HG02759 (cell line): ENCODE results near the gene SDK1.

ENCODE experiments used
- ATAC-seq: cut with Tn5 transposase; IDR thresholded peaks from one replicate; pipeline ENCODE4 v1.9.1; 2021; ENCODE audit warnings: mild to moderate bottlenecking, moderate library complexity; ENCODE audit not compliant: unreplicated experiment

SDK1 gene

GRCh38 chr7:3282457-3282856 lies 18.6 kb upstream of the SDK1 start:
- no peak for ATAC-seq

DNA sequence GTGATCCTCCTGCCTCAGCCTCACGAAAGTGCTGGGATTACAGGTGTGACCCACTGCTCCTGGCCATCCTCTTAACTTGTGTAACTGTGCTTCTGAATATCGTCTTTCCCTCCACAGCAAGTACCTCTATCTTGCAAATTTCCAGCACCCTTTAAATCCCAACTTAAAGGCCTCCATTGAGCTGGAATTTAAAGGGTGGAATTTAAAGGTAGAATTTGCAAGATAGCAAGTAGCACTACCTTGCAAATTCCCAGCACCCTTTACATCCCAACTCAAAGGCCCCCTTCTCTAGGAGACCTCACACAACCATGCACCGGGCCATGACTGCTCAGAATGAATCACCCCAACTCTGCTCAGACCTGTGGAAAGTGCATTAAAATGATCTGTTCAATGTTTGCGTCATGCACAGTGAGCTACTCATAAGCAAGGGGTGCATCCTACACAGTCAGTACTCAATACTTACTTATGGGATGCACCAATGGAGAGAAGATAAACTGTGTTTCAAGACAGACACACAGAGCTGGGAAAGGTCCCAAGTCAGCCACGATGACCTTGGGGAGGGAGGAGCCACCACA lies 17.8 kb upstream of the SDK1 start:
- ATAC-seq: no peak

GRCh38 chr7:3285652-3286051 lies 15.4 kb upstream of the SDK1 start:
- ATAC-seq: no peak

GRCh38 chr7:3289996-3290395 lies 11.1 kb upstream of the SDK1 start:
- ATAC-seq: no peak

DNA sequence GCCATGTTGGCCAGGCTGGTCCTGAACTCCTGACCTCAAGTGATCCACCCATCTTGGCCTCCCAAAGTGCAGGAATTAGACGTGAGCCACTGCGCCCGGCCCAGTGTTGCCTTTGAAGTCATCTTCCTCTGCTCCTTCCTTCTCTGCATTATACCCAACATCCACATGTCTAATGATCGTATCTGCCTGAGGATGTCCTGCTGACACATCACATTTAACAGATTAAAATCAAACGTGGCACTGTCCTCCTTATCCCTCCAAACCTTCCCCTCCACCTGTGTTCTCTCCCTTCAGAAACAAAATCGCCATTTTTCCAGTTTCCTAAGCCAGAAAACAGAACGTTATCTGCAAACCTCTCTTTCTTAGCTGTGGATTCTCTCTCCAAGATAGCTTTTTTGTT lies 8.4 kb upstream of the SDK1 start:
- ATAC-seq: no peak

- ATAC-seq: no peak
Observed at GRCh38 chr7:3294432-3295100, 6.5 kb upstream of the SDK1 start.

- ATAC-seq: no peak
Observed at GRCh38 chr7:3297105-3297819, 3.8 kb upstream of the SDK1 start.

GRCh38 chr7:3300221-3300650 lies 816 bp upstream of the SDK1 start:
- ATAC-seq: no peak

- ATAC-seq: peak; percentile 14
Observed at GRCh38 chr7:3301449-3301731, 338 bp downstream of the SDK1 start.

DNA sequence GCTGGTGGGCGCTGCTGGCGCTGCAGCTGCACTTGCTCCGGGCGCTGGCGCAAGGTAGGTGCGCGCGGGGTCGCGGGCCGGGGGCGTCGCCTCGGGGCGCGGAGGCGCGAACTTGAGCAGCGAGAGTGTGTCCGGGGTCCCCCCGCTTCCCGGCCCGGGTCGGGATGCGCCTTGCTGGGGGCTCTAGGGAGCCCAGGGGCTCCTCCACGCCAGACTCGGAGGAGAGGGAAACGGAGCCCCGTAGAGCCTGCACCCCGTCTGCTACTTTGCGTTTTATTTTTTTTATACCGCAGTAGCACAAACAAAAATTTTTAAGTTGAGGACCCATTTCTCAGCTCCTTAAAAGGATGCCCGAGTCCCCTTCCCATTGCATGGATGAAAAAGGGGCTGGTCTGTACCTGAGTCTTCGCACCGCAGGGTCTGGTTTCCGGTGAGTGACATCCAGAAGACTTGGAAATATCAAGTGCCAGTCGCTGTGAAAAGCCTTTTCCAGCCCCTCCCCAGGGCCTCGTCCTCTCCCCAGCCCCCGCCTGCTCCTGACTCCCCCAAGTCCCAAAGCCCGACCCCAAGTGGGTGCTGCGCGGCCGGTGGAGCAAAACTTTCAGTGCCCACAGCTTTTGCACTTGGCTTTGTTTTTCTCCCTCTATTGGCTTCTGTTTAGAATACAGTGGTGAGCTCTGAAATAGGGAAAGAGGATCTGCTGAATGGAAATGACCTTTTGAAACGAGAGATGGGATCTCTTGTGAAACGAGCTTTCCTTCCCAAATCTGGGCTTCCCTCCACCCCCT lies 973 bp downstream of the SDK1 start:
- ATAC-seq: no peak

- no peak for ATAC-seq
Observed at GRCh38 chr7:3302681-3303320, 1.7 kb downstream of the SDK1 start.

DNA sequence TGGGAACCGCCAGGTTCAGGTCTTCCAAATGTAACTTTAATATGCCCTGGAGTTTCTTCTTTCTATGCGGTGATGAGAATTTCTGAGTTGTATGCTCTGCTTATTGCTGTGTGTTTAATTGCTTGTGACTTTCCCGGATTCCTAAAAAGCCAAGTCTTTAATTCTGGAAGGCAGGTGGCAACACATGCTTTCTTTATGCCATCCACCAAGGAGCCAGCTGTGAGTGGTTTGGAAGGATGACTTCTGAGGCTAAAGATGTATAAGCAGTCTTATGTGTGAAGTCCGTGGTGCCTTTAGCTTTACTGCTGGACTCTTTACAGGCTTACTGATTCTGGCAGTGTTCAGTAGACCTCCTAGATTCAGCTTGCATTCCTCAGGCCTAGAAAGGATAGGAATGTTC lies 3.1 kb downstream of the SDK1 start:
- ATAC-seq: no peak

GRCh38 chr7:3307435-3307834 lies 6.4 kb downstream of the SDK1 start:
- ATAC-seq: no peak

GRCh38 chr7:3309140-3309539 lies 8.1 kb downstream of the SDK1 start:
- ATAC-seq: no peak

GRCh38 chr7:3309956-3310355 lies 8.9 kb downstream of the SDK1 start:
- no peak for ATAC-seq

DNA sequence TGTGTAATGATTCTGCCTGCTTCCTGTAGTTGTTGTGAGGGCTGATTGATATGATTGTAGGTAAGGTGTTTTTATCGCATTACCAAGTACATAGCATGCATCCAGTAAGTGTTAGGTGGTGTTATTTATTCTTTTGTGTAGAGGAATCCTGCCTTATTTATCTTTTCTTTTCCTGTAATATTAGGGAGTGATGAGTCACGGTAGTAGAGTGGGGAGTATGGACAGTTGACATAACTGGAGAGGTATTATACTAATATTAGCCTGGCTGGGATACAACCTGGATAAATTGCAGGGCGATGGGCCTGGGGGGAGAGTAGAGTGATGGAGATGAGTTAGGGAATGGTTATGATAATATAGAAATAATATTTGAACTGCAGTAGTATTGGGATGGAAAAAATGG lies 9.8 kb downstream of the SDK1 start:
- no peak for ATAC-seq

DNA sequence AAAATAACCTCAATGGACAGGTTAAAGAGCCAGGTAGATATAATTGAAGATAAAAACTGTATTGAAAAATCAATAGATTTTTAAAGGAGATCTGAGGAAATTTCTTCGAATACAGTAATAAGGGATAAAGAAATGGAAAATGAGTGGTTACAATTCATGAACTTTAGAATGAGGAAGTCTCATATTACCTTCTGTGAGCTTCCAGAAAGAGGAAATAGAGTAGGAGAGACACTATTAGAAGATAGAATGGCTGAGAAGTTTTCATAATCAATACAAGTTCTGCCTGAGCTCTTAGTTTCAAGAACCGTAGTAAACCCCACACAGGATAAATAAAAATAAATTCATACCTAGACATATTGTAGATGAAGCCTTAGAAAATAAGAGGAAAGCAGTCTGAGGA lies 11.5 kb downstream of the SDK1 start:
- no peak for ATAC-seq

DNA sequence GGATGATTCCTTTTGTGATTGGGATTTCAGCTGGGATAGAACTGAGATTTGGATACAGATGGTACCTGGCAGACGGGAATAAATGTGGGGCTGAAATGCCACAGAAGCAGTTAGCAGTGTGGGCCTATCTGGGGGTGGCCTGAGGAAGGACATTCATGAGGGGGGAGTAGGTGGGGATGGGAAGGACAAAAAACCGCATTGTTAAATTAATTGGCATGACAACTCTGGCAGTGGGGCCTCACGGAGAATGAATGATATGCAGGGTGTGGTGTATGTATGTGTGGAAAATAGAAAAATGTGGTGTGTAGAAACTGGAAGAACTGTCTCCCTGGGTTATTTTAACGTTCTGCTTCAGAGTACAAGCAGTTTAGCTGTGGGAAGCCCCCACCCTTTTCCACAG lies 17.8 kb downstream of the SDK1 start:
- ATAC-seq: no peak

DNA sequence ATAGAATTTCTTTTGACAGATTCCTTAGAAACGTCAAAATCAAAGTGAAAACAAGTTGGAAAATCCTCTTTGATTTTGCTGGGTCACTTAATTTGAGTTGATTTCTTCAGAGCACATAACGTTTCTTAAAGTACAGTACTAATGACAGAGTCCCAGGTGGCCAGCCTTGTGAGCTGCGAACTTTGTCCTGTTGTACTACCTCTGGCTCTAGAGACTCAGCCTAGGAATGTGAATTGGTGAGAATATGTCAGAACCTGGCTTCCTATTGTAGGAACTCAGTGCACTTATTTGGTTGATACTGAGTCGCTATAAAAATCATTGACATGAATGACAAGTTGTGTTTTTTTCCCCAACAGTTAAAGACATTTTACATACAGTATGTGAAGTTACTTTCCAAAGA lies 20.2 kb downstream of the SDK1 start:
- ATAC-seq: no peak

GRCh38 chr7:3321745-3322144 lies 20.7 kb downstream of the SDK1 start:
- ATAC-seq: no peak

- ATAC-seq: no peak
Observed at GRCh38 chr7:3326246-3326645, 25.2 kb downstream of the SDK1 start.
